Muscle of leg (tissue), 11 donors: ENCODE results near the gene CRY2. TPM values are rescaled to one million over a fixed set of nuclear protein-coding genes. Genes with fewer than 3 reads are reported as not detected.
"Not testable (repeated sequence)": the region's sequence is repeated elsewhere in the genome, so short reads cannot be mapped to it uniquely, and the experiment has no call there.

ENCODE experiments used
- DNase-seq: peaks from one replicate; pipeline ENCODE4 v3.0.0; 2013
- H3K27ac ChIP-seq: one replicate; pipeline ENCODE4 v1.5.1; 2013; ENCODE audit warnings: mild to moderate bottlenecking, low read length, control low read depth
- H3K27me3 ChIP-seq: one replicate; pipeline ENCODE4 v1.6.1; 2013; ENCODE audit warnings: low read length; ENCODE audit not compliant: control insufficient read depth, insufficient read depth
- H3K36me3 ChIP-seq: one replicate; pipeline ENCODE4 v1.6.1; 2013; ENCODE audit warnings: low read length; ENCODE audit not compliant: control insufficient read depth, insufficient read depth
- H3K4me1 ChIP-seq: one replicate; pipeline ENCODE4 v1.6.1; 2013; ENCODE audit warnings: low read length; ENCODE audit not compliant: control insufficient read depth, insufficient read depth
- H3K4me3 ChIP-seq: one replicate; pipeline ENCODE4 v1.5.1; 2013; ENCODE audit warnings: low read length, control low read depth
- H3K9me3 ChIP-seq: replicated peaks from 2 replicates; pipeline ENCODE4 v1.6.1; 2013; ENCODE audit warnings: low read depth, low read length; ENCODE audit not compliant: control insufficient read depth
- WGBS: methylation state at CpG from one replicate; pipeline ENCODE4 v1.1.5; 2013; ENCODE audit warnings: missing lambda C conversion rate; ENCODE audit not compliant: insufficient coverage; 5-methylcytosine and 5-hydroxymethylcytosine counted together
- polyA plus RNA-seq, 8 donors: library from polyadenylated mRNA; unstranded; fragments of 120-200 nt; gene quantifications; one replicate each; pipeline versions ENCODE4 v1.2.1 to v1.2.3, GENCODE V29; 2013; ENCODE audit warnings: inconsistent platforms in 1 of 8, low replicate concordance in 1 of 8; ENCODE audit not compliant: insufficient read length in 8 of 8, insufficient read depth in 1 of 8
- total RNA-seq: library from RNA; stranded (reverse); fragments of 120-200 nt; gene quantifications from one replicate; pipeline ENCODE4 v1.2.4, GENCODE V29; 2013

Gene CRY2
- total and polyA plus RNA-seq, 9 donors = 24.1 to 29.3 (median 25.8) TPM

GRCh38 chr11:45828996-45829395 lies 18.3 kb upstream of the CRY2 start:
- H3K36me3 ChIP-seq = no peaks in the 10 kb centered on the region
- peaks cover 2% of the 10 kb centered on the region for H3K27me3 ChIP-seq
- no peak for DNase-seq
- no peak overlapping the region for H3K4me3 ChIP-seq
- H3K27ac ChIP-seq = no peak overlapping the region
- WGBS = 67% methylated on average over 1 of the region's 4 CpGs
- H3K9me3 ChIP-seq = no peaks in the 10 kb centered on the region
- H3K4me1 ChIP-seq = no peaks in the 10 kb centered on the region

- Histone ChIP-seq H3K27me3 (peaks cover 5% of the 10 kb centered on the region), H3K27ac (no peak overlapping the region), H3K4me3 (no peak overlapping the region), H3K4me1 (no peaks in the 10 kb centered on the region), H3K9me3 (no peaks in the 10 kb centered on the region), H3K36me3 (no peaks in the 10 kb centered on the region)
- WGBS = 100% methylated on average over 2 of the region's 2 CpGs
- DNase-seq = no peak
Measured at GRCh38 chr11:45830596-45830995, 16.7 kb upstream of the CRY2 start.

- peaks cover 3% of the 10 kb centered on the region for H3K27me3 ChIP-seq
Measured at GRCh38 chr11:45832811-45833441, 14.3 kb upstream of the CRY2 start.

GRCh38 chr11:45833761-45834160 lies 13.5 kb upstream of the CRY2 start:
- H3K4me1 ChIP-seq = no peaks in the 10 kb centered on the region
- H3K27ac ChIP-seq = no peak overlapping the region
- WGBS = 53% methylated on average over 2 of the region's 3 CpGs
- DNase-seq = no peak
- H3K36me3 ChIP-seq = no peaks in the 10 kb centered on the region
- no peak overlapping the region for H3K4me3 ChIP-seq
- H3K27me3 ChIP-seq = peaks cover 3% of the 10 kb centered on the region
- H3K9me3 ChIP-seq = no peaks in the 10 kb centered on the region

More at GRCh38 chr11:45832811-45833441, 14.3 kb upstream of the CRY2 start:
- no peak overlapping the region for H3K4me3 ChIP-seq
- DNase-seq = peak; percentile 51
- no peak overlapping the region for H3K27ac ChIP-seq
- H3K36me3 ChIP-seq = no peaks in the 10 kb centered on the region
- WGBS = 0% methylated on average over 1 of the region's 9 CpGs
- H3K9me3 ChIP-seq = no peaks in the 10 kb centered on the region
- H3K4me1 ChIP-seq = no peaks in the 10 kb centered on the region

GRCh38 chr11:45834298-45834756 lies 12.9 kb upstream of the CRY2 start:
- no peaks in the 10 kb centered on the region for H3K36me3 ChIP-seq
- 52% methylated on average over 3 of the region's 4 CpGs for WGBS
- no peaks in the 10 kb centered on the region for H3K4me1 ChIP-seq
- no peak overlapping the region for H3K4me3 ChIP-seq
- no peaks in the 10 kb centered on the region for H3K9me3 ChIP-seq
- H3K27me3 ChIP-seq = peaks cover 3% of the 10 kb centered on the region
- no peak overlapping the region for H3K27ac ChIP-seq
- DNase-seq = peak; percentile 48

GRCh38 chr11:45839204-45839603 lies 8.1 kb upstream of the CRY2 start:
- Histone ChIP-seq H3K27me3 (peaks cover 3% of the 10 kb centered on the region), H3K4me3 (no peak overlapping the region), H3K4me1 (no peaks in the 10 kb centered on the region), H3K9me3 (no peaks in the 10 kb centered on the region), H3K36me3 (no peaks in the 10 kb centered on the region), H3K27ac (no peak overlapping the region)
- WGBS = 88% methylated on average over 5 of the region's 6 CpGs
- no peak for DNase-seq

- DNase-seq, H3K9me3 ChIP-seq, H3K36me3 ChIP-seq, H3K4me1 ChIP-seq, H3K27me3 ChIP-seq, H3K27ac ChIP-seq, H3K4me3 ChIP-seq: not testable (repeated sequence)
- 87% methylated on average over 8 of the region's 13 CpGs for WGBS
Measured at GRCh38 chr11:45840251-45840650, 7.0 kb upstream of the CRY2 start.

- no peaks in the 10 kb centered on the region for H3K9me3 ChIP-seq
- WGBS = 17% methylated on average over 18 of the region's 22 CpGs
- H3K4me3 ChIP-seq = no peak overlapping the region
- no peaks in the 10 kb centered on the region for H3K27me3 ChIP-seq
- H3K27ac ChIP-seq = no peak overlapping the region
- peak; percentile 93 for DNase-seq
- no peaks in the 10 kb centered on the region for H3K36me3 ChIP-seq
- peaks cover 11% of the 10 kb centered on the region for H3K4me1 ChIP-seq
Measured at GRCh38 chr11:45843158-45843924, 3.9 kb upstream of the CRY2 start.

GRCh38 chr11:45844822-45845578 lies 2.3 kb upstream of the CRY2 start:
- H3K27ac ChIP-seq = no peak overlapping the region

GRCh38 chr11:45846174-45846675 lies 1.1 kb upstream of the CRY2 start:
- H3K4me1 ChIP-seq = peaks cover 18% of the 10 kb centered on the region
- no peaks in the 10 kb centered on the region for H3K27me3 ChIP-seq
- H3K27ac ChIP-seq = peak overlapping the region; percentile 90
- peaks cover 6% of the 10 kb centered on the region for H3K36me3 ChIP-seq
- no peaks in the 10 kb centered on the region for H3K9me3 ChIP-seq
- no peak for DNase-seq
- H3K4me3 ChIP-seq = no peak overlapping the region
- 70% methylated on average over 2 of the region's 4 CpGs for WGBS

More at GRCh38 chr11:45844822-45845578, 2.3 kb upstream of the CRY2 start:
- DNase-seq = no peak
- Histone ChIP-seq H3K9me3 (no peaks in the 10 kb centered on the region), H3K36me3 (no peaks in the 10 kb centered on the region), H3K27me3 (no peaks in the 10 kb centered on the region), H3K4me1 (peaks cover 16% of the 10 kb centered on the region), H3K4me3 (no peak overlapping the region)
- WGBS = no CpG with 5 or more reads among the region's 3 CpGs
